ENCODE measurements around the gene NUDT1. TPM values are rescaled to one million over a fixed set of nuclear protein-coding genes. Genes with fewer than 3 reads are reported as not detected.
A peak's percentile ranks its signal among the peaks of the same experiment; 100 is the strongest.

Gene NUDT1
- total RNA-seq, 1 donor from 2014 or later, result 12.0 TPM

GRCh38 chr7:2299131-2299829 lies 57.3 kb downstream of the NUDT1 start:
- Histone ChIP-seq H3K27ac (ENCODE audit: low read depth, low read length) (peak overlapping the region; percentile 46), H3K4me2 (ENCODE audit: low read length) (peak overlapping the region; percentile 65), H3K4me3 (ENCODE audit: insufficient read depth, low read depth, low read length) (no peak overlapping the region), H4K20me1 (ENCODE audit: insufficient read depth, low read length) (peaks cover 26% of the 10 kb centered on the region), H3K9me3 (ENCODE audit: insufficient read depth, low read depth, low read length) (no peaks in the 10 kb centered on the region), H3K9ac (ENCODE audit: low read length) (peak overlapping the region; percentile 56), H3K36me3 (ENCODE audit: insufficient read depth, low read length) (no peaks in the 10 kb centered on the region), H3K27me3 (ENCODE audit: insufficient read depth, low read length) (no peaks in the 10 kb centered on the region), H3K79me2 (ENCODE audit: insufficient read depth, low read length) (peaks cover 40% of the 10 kb centered on the region), H3K4me1 (ENCODE audit: insufficient read depth, low read length) (peaks cover 23% of the 10 kb centered on the region), H2AFZ (ENCODE audit: low read depth, low read length) (no peak overlapping the region)
- Mint-ChIP-seq H3K27ac (ENCODE audit: unreplicated experiment) (no peak overlapping the region), H3K4me1 (ENCODE audit: low read depth, unreplicated experiment) (peaks cover 9% of the 10 kb centered on the region), H3K4me3 (ENCODE audit: unreplicated experiment) (no peak overlapping the region), H3K27me3 (ENCODE audit: low read depth, unreplicated experiment) (no peaks in the 10 kb centered on the region), H3K36me3 (ENCODE audit: low read depth, unreplicated experiment) (peaks cover 3% of the 10 kb centered on the region), H3K9me3 (ENCODE audit: unreplicated experiment) (no peaks in the 10 kb centered on the region)
- DNase-seq (ENCODE audit: low read depth) (peak; percentile 89), FAIRE-seq (peak; percentile 9)
- no peak for TF ChIP-seq EZH2 (IDR thresholded peaks at IDR 0.05; ENCODE audit: insufficient read depth, low read length)
- TF ChIP-seq, protein P1, sequence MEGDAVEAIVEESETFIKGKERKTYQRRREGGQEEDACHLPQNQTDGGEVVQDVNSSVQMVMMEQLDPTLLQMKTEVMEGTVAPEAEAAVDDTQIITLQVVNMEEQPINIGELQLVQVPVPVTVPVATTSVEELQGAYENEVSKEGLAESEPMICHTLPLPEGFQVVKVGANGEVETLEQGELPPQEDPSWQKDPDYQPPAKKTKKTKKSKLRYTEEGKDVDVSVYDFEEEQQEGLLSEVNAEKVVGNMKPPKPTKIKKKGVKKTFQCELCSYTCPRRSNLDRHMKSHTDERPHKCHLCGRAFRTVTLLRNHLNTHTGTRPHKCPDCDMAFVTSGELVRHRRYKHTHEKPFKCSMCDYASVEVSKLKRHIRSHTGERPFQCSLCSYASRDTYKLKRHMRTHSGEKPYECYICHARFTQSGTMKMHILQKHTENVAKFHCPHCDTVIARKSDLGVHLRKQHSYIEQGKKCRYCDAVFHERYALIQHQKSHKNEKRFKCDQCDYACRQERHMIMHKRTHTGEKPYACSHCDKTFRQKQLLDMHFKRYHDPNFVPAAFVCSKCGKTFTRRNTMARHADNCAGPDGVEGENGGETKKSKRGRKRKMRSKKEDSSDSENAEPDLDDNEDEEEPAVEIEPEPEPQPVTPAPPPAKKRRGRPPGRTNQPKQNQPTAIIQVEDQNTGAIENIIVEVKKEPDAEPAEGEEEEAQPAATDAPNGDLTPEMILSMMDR (IDR thresholded peaks at IDR 0.05; ENCODE audit: insufficient read depth, low read depth, low read length), result no peak

GRCh38 chr7:2299870-2300512 lies 58.0 kb downstream of the NUDT1 start:
- Histone ChIP-seq H3K4me3 (ENCODE audit: insufficient read depth, low read depth, low read length) (no peak overlapping the region), H2AFZ (ENCODE audit: low read depth, low read length) (no peak overlapping the region), H3K9me3 (ENCODE audit: insufficient read depth, low read depth, low read length) (no peaks in the 10 kb centered on the region), H3K27me3 (ENCODE audit: insufficient read depth, low read length) (no peaks in the 10 kb centered on the region), H4K20me1 (ENCODE audit: insufficient read depth, low read length) (peaks cover 30% of the 10 kb centered on the region), H3K79me2 (ENCODE audit: insufficient read depth, low read length) (peaks cover 40% of the 10 kb centered on the region), H3K4me2 (ENCODE audit: low read length) (no peak overlapping the region), H3K27ac (ENCODE audit: low read depth, low read length) (peak overlapping the region; percentile 46), H3K4me1 (ENCODE audit: insufficient read depth, low read length) (peaks cover 23% of the 10 kb centered on the region), H3K9ac (ENCODE audit: low read length) (peak overlapping the region; percentile 56), H3K36me3 (ENCODE audit: insufficient read depth, low read length) (no peaks in the 10 kb centered on the region)
- peaks cover 9% of the 10 kb centered on the region for H3K4me1 Mint-ChIP-seq (ENCODE audit: low read depth, unreplicated experiment)
- H3K36me3 Mint-ChIP-seq (ENCODE audit: low read depth, unreplicated experiment), result peaks cover 3% of the 10 kb centered on the region
- no peaks in the 10 kb centered on the region for H3K9me3 Mint-ChIP-seq (ENCODE audit: unreplicated experiment)
- FAIRE-seq, result no peak
- TF ChIP-seq, protein P1 (IDR thresholded peaks at IDR 0.05; ENCODE audit: insufficient read depth, low read depth, low read length), result no peak
- TF ChIP-seq EZH2 (IDR thresholded peaks at IDR 0.05; ENCODE audit: insufficient read depth, low read length), result no peak
- no peak overlapping the region for H3K27ac Mint-ChIP-seq (ENCODE audit: unreplicated experiment)
- no peak for DNase-seq (ENCODE audit: low read depth)
- H3K4me3 Mint-ChIP-seq (ENCODE audit: unreplicated experiment), result no peak overlapping the region
- no peaks in the 10 kb centered on the region for H3K27me3 Mint-ChIP-seq (ENCODE audit: low read depth, unreplicated experiment)

Small RNA genes within 50 kb of the gene (microRNA-seq; reads per million reads assigned to microRNA genes)
- gene MIR6836, result 2.7 reads per million, percentile 3 among the genes with 10 or more reads in this experiment

Other genes with a start within 250 kb of the NUDT1 start
- gene MAD1L1, start 9.3 kb upstream of the NUDT1 start, total RNA-seq, result 32.3 and 32.5 TPM in 2 replicates
- 22.5 and 22.6 TPM in 2 replicates for gene MRM2, start within 50 bp of the NUDT1 start, total RNA-seq
- 20.9 and 28.9 TPM in 2 replicates for gene SNX8, start 72.2 kb downstream of the NUDT1 start, total RNA-seq
- gene EIF3B, start 112.6 kb downstream of the NUDT1 start, total RNA-seq, result 198 and 213 TPM in 2 replicates
- 18.5 and 22.0 TPM in 2 replicates for gene CHST12, start 161.4 kb downstream of the NUDT1 start, total RNA-seq
- not detected in 2 replicates for gene GRIFIN, start 234.2 kb downstream of the NUDT1 start, total RNA-seq

Measured in astrocyte (in vitro differentiated cells and primary cell).